GM21825 (cell line): ENCODE data around the gene CRTC2.
A peak's percentile ranks its signal among the peaks of the same experiment; 100 is the strongest.

ENCODE experiments used
- ATAC-seq: cut with Tn5 transposase; IDR thresholded peaks from one replicate; pipeline ENCODE4 v1.9.1; 2021; ENCODE audit warnings: mild to moderate bottlenecking, moderate library complexity; ENCODE audit not compliant: unreplicated experiment

Gene CRTC2

GRCh38 chr1:153973525-153973924 lies 15.1 kb upstream of the CRTC2 start:
- no peak for ATAC-seq

GRCh38 chr1:153973071-153973470 lies 14.7 kb upstream of the CRTC2 start:
- ATAC-seq = no peak

- no peak for ATAC-seq
These were observed 11.9 kb upstream of the CRTC2 start for GRCh38 chr1:153970346-153970745.

DNA sequence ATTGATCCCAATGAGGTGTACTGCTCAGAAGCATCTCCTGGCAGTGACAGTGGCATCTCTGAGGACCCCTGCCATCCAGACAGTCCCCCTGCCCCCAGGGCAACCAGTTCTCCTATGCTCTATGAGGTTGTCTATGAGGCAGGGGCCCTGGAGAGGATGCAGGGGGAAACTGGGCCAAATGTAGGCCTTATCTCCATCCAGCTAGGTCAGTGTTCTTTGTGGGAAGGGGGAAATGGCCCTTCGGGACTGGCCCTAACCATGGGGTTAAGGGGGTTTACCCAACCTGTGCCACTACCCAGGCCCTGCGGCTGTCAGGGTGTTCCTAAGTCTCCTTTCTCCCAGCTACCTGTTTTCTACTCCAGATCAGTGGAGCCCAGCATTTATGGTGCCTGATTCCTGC lies 10.6 kb upstream of the CRTC2 start:
- ATAC-seq = no peak

GRCh38 chr1:153968408-153968807 lies 10.0 kb upstream of the CRTC2 start:
- no peak for ATAC-seq

DNA sequence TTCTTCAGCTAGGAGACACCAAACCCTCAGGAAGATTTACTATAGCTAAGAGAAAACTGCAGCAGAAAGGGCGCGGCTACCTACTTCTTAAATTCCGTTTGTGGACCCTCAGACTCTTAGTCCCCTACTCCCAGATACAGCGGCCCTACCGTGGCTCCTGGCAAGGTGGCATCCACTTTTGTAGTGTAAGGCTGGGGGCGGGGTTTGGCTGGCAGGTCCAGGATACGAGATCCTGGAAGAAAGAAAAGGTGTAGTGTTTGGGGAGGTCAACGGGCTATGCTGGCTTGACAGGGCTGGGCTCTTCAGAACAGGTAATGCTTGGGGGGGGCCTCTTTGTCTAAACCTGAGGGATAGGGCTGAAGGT lies 9.6 kb upstream of the CRTC2 start:
- ATAC-seq = no peak

DNA sequence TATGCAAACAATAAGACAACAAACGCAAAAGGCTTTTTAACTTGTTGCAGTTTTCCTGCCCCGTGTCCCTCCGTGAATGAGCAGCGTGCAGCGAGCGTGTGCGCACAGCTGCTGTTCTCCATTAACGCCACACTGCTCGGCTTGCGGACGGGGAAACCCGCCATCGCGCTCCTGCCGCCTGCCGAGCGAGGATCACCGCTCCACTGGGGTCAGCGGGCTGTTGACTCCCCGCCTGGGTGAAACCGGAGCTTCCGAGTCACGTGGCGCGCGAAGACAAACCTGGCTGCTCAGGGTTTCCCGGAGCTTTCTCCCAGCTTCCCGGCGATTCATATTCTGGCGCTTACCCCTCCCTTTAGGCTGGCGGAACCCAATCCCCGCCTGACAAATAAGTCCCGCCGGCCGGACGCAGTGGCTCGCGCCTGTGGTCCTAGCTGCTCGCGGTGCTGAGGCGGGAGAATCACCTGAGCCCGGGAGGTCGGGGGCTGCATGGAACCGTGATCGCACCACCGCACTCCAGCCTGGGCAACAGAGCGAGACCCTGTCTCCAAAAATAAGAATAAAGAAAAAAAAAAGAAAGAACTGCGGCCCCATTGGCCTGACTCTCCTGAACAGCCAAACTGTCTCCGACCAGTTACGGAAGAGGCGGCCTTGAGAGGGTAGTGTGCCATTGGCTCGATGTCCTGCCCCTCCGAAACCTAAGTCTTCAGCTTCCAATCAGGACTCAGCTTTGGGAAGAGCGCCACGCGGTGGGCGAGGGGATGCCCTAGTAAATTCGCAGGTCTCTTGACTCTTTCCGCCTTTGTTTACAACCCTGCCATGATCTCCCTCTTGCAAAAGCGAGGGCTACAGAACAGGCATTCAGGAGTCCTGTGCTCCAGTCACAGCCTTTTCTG lies 8.9 kb upstream of the CRTC2 start, which contains the start of gene CREB3L4:
Gene CREB3L4, plus strand, starts transcription at position 796 of the 893 bp plus-strand sequence. CDS start 624 bp downstream, outside the sequence.
- peak; percentile 64 for ATAC-seq

GRCh38 chr1:153963850-153964331 lies 5.5 kb upstream of the CRTC2 start:
- peak; percentile 3 for ATAC-seq

DNA sequence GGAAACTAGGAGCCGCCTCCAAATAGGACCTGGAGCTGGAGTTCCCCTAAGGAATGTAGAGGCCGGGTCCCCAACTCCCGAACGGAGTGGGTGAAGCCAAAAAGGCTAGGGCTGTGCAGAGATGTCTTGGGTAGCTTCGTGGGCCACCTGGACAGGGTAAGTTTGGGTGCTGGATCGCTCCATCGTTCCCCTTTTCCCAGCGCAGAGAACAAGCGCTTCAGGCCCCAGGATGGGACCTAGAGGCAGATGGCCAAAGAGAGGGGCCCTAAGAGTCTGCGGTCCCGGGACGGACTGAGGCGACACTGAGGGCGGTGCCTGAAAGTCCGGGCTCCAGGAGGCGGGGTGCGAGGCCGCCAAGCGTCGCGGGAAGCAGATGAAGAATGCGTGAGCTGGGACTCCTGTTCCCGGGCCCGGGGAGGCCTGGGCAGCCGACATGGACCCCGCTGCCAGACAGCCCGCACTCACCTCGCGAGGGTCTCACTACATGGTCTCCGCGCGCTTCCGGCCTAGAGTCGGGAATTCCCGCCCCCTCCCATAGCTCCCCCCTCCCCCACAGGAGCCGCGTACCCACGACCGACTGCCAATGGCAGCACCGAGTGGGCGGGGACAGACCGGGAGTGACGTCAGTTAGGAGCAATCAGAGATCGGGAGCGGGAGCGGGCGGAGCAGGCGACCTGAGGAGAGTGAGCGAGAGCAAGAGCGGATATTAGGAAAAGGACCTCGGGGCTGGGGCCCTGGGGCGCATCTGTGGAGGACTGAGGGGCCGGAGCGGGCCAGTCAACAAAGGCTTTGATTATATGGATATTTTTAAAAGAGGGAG lies 4.8 kb upstream of the CRTC2 start, which contains the start of gene SLC39A1:
Gene SLC39A1, minus strand, starts transcription at position 508 of the 820 bp plus-strand sequence. CDS start 822 bp downstream, outside the sequence.
- peak; percentile 42 for ATAC-seq

- ATAC-seq = no peak
These were observed 3.9 kb upstream of the CRTC2 start for GRCh38 chr1:153962088-153963029.

GRCh38 chr1:153961421-153961820 lies 3.0 kb upstream of the CRTC2 start:
- no peak for ATAC-seq

GRCh38 chr1:153960206-153960605 lies 1.8 kb upstream of the CRTC2 start:
- ATAC-seq = no peak

- ATAC-seq = no peak
These were observed 1.0 kb upstream of the CRTC2 start for GRCh38 chr1:153959454-153959853.

GRCh38 chr1:153958961-153959260 lies 499 bp upstream of the CRTC2 start:
- ATAC-seq = no peak

- peak; percentile 16 for ATAC-seq
These were observed 685 bp downstream of the CRTC2 start for GRCh38 chr1:153957744-153958110.

DNA sequence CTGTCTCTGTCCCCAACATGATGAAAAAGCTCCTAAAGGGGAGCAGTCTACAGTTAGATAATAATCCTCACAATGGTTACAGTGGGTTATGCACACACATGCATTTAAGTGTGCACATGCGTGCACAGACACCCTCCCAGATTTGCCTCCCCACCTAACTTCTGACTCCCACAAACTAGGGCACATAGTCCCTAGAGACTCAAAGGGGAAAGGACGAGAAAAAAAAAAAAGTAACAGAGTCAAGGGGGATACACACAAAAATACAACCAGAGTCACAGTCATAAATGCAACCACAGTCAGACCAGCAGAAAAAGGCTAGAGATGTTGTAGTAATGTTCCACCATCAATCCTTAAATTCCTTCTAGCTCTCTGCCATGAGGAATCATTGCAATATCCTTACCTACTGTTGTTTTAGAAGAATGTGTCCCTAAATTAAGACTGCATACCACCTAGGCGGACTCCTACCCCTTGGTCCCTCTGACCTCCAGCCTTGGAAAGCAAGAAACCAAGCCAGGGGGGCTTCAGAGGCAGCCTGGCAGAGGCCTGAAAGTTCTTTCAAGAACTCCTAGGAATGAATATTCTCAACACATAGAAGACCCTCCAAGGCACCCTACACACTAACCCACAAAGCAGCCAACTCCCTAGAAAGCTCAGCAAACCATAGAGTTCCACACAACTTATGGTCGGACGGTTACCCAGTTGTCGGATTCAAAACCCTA lies 1.3 kb downstream of the CRTC2 start:
- ATAC-seq = no peak

DNA sequence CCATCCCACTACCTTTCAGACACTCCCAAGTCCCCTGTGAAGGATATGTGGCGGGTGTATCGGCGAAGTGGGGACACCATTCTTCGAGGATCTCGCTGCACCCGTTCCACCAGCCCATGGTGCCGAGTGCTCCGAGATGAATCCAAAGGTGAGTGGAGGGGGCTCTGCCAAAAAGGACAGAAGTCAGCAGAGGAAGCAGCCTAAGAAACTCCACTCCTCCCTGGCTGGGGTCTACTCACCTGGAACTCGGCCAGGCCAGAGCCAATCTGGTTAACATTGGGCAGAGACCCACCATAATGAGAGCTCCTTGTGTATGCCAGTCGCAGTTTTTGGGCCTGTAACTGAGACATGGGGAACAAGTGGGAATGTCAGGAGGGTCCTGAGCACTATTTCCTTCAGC lies 3.6 kb downstream of the CRTC2 start:
- no peak for ATAC-seq

DNA sequence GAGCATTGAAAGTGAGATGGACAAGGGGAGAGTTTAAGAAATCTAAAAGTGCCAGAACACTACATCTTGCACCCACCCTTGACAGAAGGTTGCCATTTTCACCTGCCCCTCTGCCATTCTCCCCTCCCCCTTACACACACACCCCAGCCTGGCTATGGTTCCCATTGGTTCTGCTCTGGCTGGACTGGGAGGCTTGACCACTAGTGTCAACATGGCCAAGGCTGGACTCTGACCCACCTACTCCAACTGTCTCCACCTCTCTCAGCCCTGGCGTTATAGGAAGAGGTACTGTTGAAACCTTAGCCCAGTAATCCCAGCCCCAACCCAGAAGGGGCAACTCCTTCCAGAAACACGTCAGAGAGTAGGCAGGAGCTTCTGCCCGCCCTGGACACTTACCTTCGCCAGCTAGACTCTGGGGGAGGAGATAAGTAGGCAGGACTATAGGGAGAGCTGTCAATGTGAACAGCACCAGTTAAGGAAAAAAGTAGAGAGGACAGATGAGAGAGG lies 4.5 kb downstream of the CRTC2 start:
- ATAC-seq = no peak

- ATAC-seq = no peak
These were observed 6.6 kb downstream of the CRTC2 start for GRCh38 chr1:153951801-153952200.

GRCh38 chr1:153951183-153951582 lies 7.2 kb downstream of the CRTC2 start:
- no peak for ATAC-seq
